ENCODE results near the gene ANKLE2.

DNA sequence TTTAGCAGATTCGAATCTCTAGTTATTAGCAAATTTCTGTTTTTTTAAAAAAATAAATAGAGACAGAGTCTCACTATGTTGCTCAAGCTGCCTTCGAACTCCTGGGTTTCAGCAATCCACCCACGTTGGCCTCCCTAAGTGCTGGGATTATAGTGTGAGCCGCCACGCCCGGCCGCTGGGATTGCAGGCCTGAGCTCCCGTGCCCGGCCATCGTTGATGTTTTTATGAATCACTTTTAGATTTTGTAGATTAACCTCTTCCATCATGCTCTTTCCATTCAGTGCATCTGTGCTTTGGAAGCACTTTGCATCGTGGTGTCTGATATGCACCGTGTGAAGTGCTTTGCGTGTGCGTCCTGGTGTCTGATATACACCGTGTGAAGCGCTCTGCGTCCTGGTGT is 30.1 kb downstream of the ANKLE2 start:
- no peak for TF ChIP-seq CTCF (IDR thresholded peaks at IDR 0.05)
- no peak for TF ChIP-seq PBX3 (IDR thresholded peaks at IDR 0.05)
- no peak for TF ChIP-seq NRF1 (IDR thresholded peaks at IDR 0.05; ENCODE audit: low read depth, low read length)
- no peak for TF ChIP-seq EZH2phosphoT487 (IDR thresholded peaks at IDR 0.05; ENCODE audit: borderline replicate concordance, low read depth)
- no peak for TF ChIP-seq YY1 (IDR thresholded peaks at IDR 0.05; ENCODE audit: low read depth)
- TF ChIP-seq RAD21 (IDR thresholded peaks at IDR 0.05; ENCODE audit: low read length), result no peak
- TF ChIP-seq MAX (IDR thresholded peaks at IDR 0.05; ENCODE audit: low read depth), result no peak
- no peak for TF ChIP-seq JUND (IDR thresholded peaks at IDR 0.05)
- TF ChIP-seq USF2 (IDR thresholded peaks at IDR 0.05; ENCODE audit: borderline replicate concordance, low read depth, low read length), result no peak

All from SK-N-SH (cell line).